ENCODE data around the gene FAM3B.

FAM3B gene

GRCh38 chr21:41398251-41398650 is 81.7 kb downstream of the FAM3B start:
- no peak for DNase-seq

DNA sequence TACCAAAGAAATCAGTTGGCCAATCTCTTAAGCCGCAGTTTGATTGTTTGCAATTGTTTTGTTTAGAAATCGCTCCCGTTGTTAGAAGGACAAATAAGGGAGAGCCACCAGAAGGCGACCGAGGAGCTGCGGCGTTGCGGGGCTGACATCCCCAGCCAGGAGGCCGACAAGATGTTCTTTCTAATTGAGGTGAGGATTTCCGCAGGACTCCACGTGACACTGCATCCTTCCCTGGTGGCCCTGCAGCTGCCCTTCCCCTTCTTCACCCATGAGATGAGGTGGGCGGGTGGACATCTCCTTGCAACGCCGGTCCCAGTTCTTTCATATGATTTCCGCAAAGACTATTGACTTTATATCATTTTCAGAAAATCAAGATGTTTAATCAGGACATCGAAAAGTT is 82.2 kb downstream of the FAM3B start:
- DNase-seq, result no peak

DNA sequence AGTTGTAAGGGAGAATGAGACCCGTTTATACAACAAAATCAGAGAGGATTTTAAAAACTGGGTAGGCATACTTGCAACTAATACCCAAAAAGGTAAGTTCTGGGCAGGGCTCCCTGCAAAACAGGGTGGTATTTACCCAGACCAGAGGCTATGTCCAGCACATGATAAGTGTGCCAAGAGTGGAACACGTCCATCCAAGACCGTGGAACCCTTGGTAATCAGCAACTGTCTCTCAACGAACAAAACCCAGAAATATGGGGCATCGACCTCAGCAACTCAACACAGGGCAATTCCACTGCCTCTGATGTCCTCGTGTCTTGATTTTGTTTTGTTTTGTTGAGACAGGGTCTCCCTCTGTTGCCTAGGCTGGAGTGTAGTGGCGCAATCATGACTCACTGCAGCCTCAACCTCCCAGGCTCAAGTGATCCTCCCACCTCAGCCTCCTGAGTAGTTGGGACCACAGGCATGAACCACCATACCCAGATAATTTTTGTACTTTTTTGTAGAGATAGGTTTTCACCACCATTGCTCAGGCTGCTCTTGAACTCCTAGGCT is 82.7 kb downstream of the FAM3B start:
- DNase-seq, result no peak

DNA sequence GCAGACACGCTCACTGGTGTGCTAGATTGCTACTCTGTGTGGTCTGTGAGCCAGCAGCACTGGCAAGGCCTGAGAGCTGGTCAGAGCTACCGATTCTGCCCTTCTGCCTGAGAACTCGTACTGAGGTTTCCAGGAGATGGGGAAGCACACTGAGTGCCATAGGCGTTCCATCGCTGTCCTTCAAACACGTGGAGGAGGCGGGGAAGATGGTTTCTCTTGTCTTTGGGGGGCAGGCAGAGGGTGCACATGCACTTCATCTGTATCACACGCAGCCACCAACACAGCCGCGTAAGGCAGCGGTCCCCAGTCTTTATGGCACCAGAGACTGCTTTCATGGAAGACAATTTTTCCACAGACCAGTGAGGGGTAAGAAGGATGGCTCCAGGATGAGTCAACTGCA is 85.6 kb downstream of the FAM3B start:
- DNase-seq, result no peak

DNA sequence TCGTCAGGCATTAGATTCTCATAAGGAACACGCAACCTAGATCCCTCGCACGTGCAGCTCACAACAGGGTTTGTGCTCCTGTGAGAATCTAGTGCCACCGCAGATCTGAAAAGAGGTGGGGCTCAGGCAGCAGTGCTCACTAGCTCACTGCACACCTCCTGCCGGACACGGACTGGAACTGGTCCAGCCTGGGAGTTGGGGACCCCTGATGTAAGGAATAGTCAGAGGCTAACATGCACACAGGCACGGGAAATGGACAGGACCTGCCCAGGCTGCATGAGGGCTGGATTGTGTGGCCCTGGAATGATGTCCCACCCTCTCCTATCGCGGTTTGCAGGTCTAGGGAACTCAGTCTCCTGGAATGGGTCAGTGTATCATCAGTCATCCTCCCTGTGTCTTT is 86.2 kb downstream of the FAM3B start:
- DNase-seq, result no peak

GRCh38 chr21:41403331-41403730 is 86.7 kb downstream of the FAM3B start:
- DNase-seq, result no peak

- no peak for DNase-seq
Observed at GRCh38 chr21:41403966-41404365, 87.4 kb downstream of the FAM3B start.

- DNase-seq, result no peak
Observed at GRCh38 chr21:41405321-41405720, 88.7 kb downstream of the FAM3B start.

GRCh38 chr21:41406340-41406739 is 89.7 kb downstream of the FAM3B start:
- DNase-seq, result no peak

Data from stimulated activated naive CD4-positive, alpha-beta T cell (primary cell).